Fibroblast of villous mesenchyme (primary cell): ENCODE data around the gene PROZ. TPM values are rescaled to one million over a fixed set of nuclear protein-coding genes. Genes with fewer than 3 reads are reported as not detected.

ENCODE experiments used
- DNase-seq: peaks from one replicate; pipeline ENCODE4 v3.0.0-alpha.2; 2010; ENCODE audit warnings: low read depth
- H3K4me3 ChIP-seq: 2 replicates; pipeline ENCODE4 v1.5.1; 2011; ENCODE audit warnings: low read depth, mild to moderate bottlenecking, low read length
- CTCF ChIP-seq: IDR thresholded peaks from 2 replicates; pipeline ENCODE4 v1.5.1; 2012; ENCODE audit warnings: low read depth, mild to moderate bottlenecking, low read length; ENCODE audit not compliant: insufficient read depth
- total RNA-seq: library from RNA; depleted of rRNA; stranded (reverse); fragments of >200 nt; gene quantifications from 2 replicates; pipeline ENCODE4 v1.2.3, GENCODE V29; 2012

The PROZ gene
- total RNA-seq, 1 donor = under 0.01 TPM

GRCh38 chr13:113182046-113182445 is 23.6 kb downstream of the PROZ start:
- no peak for DNase-seq
- no peak for TF ChIP-seq CTCF
- no peak overlapping the region for H3K4me3 ChIP-seq

- H3K4me3 ChIP-seq = no peak overlapping the region
- TF ChIP-seq CTCF = no peak
- no peak for DNase-seq
These were observed 25.1 kb downstream of the PROZ start for GRCh38 chr13:113183450-113184129.

GRCh38 chr13:113184568-113185440 is 26.4 kb downstream of the PROZ start:
- TF ChIP-seq CTCF = no peak
- no peak overlapping the region for H3K4me3 ChIP-seq

GRCh38 chr13:113186061-113186900 is 27.8 kb downstream of the PROZ start:
- no peak for DNase-seq
- no peak for TF ChIP-seq CTCF
- no peak overlapping the region for H3K4me3 ChIP-seq

More at GRCh38 chr13:113184568-113185440, 26.4 kb downstream of the PROZ start:
- DNase-seq = no peak

- H3K4me3 ChIP-seq = no peak overlapping the region
- no peak for TF ChIP-seq CTCF
- DNase-seq = peak; percentile 97
These were observed 28.8 kb downstream of the PROZ start for GRCh38 chr13:113187263-113187669.

- no peak for TF ChIP-seq CTCF
- DNase-seq = no peak
- H3K4me3 ChIP-seq = no peak overlapping the region
These were observed 29.6 kb downstream of the PROZ start for GRCh38 chr13:113187883-113188665.
